NT2/D1 (cell line): ENCODE data around the gene ZDHHC1.

Experiments
- DNase-seq: peaks from one replicate; pipeline ENCODE4 v3.0.0-alpha.2; 2011; ENCODE audit warnings: low read depth, low spot score
- H3K27me3 ChIP-seq: 2 replicates; pipeline ENCODE4 v1.6.0; 2011; ENCODE audit warnings: mild to moderate bottlenecking; ENCODE audit not compliant: insufficient read length, insufficient read depth
- H3K36me3 ChIP-seq: 2 replicates; pipeline ENCODE4 v1.6.1; 2011; ENCODE audit warnings: mild to moderate bottlenecking, low read length, mixed read lengths; ENCODE audit not compliant: insufficient read depth, insufficient read length
- H3K4me1 ChIP-seq: 2 replicates; pipeline ENCODE4 v1.5.1; 2011; ENCODE audit not compliant: insufficient read depth, insufficient read length
- H3K4me3 ChIP-seq: 2 replicates; pipeline ENCODE4 v1.5.1; 2011; ENCODE audit warnings: low read depth; ENCODE audit not compliant: insufficient read length
- H3K9ac ChIP-seq: 2 replicates; pipeline ENCODE4 v1.6.0; 2011; ENCODE audit warnings: low read depth; ENCODE audit not compliant: insufficient read length
- H3K9me3 ChIP-seq: 2 replicates; pipeline ENCODE4 v1.5.1; 2011; ENCODE audit warnings: mild to moderate bottlenecking, low read length; ENCODE audit not compliant: insufficient read depth
- SUZ12 ChIP-seq: IDR thresholded peaks from 2 replicates; pipeline ENCODE4 v1.6.1; 2011; ENCODE audit not compliant: insufficient read length, insufficient read depth; ENCODE audit errors: extremely low read depth
- YY1 ChIP-seq: IDR thresholded peaks from 2 replicates; pipeline ENCODE4 v1.6.1; 2011; ENCODE audit not compliant: insufficient read length, insufficient read depth
- ZNF274 ChIP-seq: IDR thresholded peaks from 2 replicates; pipeline ENCODE4 v1.6.1; 2011; ENCODE audit warnings: mild to moderate bottlenecking, low read depth, low read length

The ZDHHC1 gene

DNA sequence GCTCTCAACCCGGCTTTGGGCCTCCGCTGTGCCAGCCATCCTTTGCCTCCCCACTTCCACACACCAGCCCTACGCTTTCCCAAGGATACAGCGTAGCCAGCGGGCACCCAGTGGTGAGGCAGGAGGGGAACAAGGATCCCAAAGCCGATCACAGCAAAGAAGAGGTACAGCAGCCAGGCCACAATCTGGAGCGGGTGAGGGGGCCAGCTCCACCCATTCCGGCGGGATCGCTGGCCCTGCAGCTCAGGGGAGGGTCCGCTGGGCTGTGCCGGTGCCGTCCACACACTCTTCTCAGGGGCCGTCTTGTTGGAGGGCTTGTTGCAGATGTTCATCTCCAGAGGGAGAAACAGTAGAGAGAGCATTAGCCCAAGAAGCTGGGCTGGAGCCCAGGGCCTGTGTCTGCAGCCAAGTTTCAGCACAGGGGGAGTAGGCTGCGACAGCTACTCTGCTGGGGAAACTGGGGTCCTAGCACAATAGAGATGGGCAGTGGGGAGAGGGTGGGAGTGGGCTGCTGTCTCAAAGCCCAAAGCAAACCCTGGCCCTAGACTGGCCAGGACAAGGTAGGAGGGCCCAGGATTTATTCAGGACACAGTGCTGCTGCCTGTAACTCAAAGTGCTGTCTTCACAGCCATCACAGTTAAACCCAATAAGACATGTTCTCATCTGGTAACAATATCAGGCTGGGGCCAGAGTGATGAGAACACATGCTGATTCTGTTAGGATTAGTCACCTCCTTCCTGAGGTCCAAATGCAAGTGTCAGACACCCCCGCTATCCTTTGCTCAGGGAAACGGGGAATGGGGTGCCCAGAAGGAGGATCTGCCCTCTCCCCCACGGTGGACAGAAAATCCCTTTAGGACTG is 9.9 kb downstream of the ZDHHC1 start:
- no peaks in the 10 kb centered on the region for H3K27me3 ChIP-seq
- H3K4me1 ChIP-seq = peaks cover 37% of the 10 kb centered on the region
- H3K9me3 ChIP-seq = no peaks in the 10 kb centered on the region
- TF ChIP-seq YY1 = no peak
- no peak for TF ChIP-seq SUZ12
- TF ChIP-seq ZNF274 = no peak
- H3K9ac ChIP-seq = no peak overlapping the region
- H3K4me3 ChIP-seq = no peak overlapping the region
- DNase-seq = no peak
- H3K36me3 ChIP-seq = no peaks in the 10 kb centered on the region

DNA sequence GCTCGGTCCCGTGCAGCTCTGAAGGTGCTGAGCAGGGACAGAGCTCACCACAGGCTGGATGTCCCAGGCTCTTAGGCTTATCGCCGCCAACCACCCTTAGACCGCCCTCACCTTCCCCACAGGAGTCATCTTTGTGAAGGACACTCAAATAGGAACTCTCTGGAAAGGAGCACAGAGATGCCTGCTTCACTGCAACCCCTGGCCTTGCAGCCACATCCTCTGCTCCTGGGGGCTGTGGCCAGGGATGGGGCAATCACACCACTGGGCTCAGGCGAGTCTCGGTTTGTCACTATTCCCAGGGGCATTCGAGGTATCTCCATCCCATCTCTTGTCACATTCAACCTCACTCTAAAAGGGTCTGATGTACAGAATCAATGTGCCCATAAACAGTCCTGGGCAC is 10.9 kb downstream of the ZDHHC1 start:
- no peaks in the 10 kb centered on the region for H3K9me3 ChIP-seq
- DNase-seq = no peak
- H3K27me3 ChIP-seq = peaks cover 6% of the 10 kb centered on the region
- no peaks in the 10 kb centered on the region for H3K36me3 ChIP-seq
- no peak overlapping the region for H3K4me3 ChIP-seq
- TF ChIP-seq SUZ12 = no peak
- no peak for TF ChIP-seq ZNF274
- TF ChIP-seq YY1 = no peak
- no peak overlapping the region for H3K9ac ChIP-seq
- H3K4me1 ChIP-seq = peaks cover 43% of the 10 kb centered on the region

DNA sequence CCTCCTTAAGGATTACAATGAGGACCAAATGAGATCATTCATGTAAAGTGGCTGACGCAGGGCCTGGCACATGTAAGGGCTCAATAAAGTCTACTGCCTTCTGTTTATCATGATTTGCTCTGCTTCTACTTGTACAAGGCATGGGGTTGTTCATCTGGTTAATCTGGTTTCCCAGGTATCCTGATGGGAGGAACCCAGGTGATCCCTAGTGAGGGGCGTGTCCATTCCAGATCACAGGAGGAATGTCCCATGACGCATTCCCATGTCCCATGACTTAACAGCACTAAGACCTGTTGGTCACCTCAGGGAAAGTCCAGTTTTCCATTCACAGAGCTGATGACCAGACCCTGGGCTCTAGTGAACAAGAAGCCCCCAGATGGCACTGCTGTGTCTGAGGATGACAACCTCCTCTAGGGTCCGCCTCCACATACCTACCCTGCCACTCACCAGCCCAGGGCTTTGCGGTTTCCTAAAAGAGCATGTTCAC is 11.5 kb downstream of the ZDHHC1 start:
- Histone ChIP-seq H3K27me3 (peaks cover 7% of the 10 kb centered on the region), H3K4me3 (no peak overlapping the region), H3K4me1 (peaks cover 40% of the 10 kb centered on the region), H3K9ac (no peak overlapping the region), H3K9me3 (no peaks in the 10 kb centered on the region), H3K36me3 (no peaks in the 10 kb centered on the region)
- TF ChIP-seq YY1 (no peak), ZNF274 (no peak), SUZ12 (no peak)
- no peak for DNase-seq

DNA sequence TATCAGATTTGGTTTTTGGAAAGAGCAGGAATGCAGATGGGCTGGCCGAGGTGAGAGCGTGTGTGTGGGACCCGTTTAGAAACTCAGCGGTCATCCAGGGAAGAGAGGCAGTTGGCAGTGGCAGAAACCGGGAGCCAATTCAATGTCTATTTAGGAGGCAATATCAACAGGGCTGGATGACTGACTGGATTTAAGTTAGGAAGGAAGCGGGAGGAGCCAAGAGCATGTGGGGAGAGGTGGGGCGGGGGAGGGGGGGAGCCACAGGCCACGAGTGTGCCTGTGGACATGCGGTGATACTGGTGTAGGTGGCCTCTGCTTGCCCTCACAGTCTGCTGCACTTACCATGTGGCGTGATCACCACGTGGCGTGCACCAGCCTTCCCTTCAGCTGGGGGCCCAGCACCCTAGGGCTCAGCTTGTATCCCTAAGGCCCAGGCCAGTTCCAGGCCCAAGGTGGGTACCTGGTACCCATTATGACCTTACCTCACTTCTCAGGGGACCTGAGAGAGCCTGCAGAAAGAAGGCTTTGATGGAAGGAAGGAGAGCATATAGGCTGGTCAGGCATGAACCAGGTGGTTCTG is 12.2 kb downstream of the ZDHHC1 start:
- H3K27me3 ChIP-seq = peaks cover 12% of the 10 kb centered on the region
- no peak overlapping the region for H3K9ac ChIP-seq
- no peak for TF ChIP-seq YY1
- no peak for TF ChIP-seq SUZ12
- TF ChIP-seq ZNF274 = no peak
- H3K4me1 ChIP-seq = peaks cover 47% of the 10 kb centered on the region
- H3K4me3 ChIP-seq = no peak overlapping the region
- no peak for DNase-seq
- no peaks in the 10 kb centered on the region for H3K9me3 ChIP-seq
- H3K36me3 ChIP-seq = no peaks in the 10 kb centered on the region

DNA sequence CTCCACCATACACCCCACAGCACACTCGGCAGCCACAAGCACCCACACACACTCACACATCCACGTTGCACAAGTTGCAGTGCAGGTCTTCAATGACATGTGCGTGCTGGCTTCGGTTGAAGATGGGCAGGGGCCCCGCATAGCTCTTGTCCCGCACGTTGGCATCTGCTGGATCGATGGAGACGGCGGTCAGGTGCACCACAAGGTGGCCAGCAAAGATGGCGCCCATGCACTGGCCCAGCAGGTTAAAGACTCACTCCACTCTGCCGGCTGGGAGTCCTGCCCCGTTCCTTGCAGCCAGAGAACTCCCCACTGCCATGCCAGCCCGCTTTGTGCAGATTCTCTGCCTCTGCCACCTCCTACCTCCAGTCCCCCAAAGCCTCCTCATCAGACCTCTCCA is 15.4 kb downstream of the ZDHHC1 start:
- Histone ChIP-seq H3K36me3 (no peaks in the 10 kb centered on the region), H3K27me3 (peaks cover 21% of the 10 kb centered on the region), H3K9me3 (no peaks in the 10 kb centered on the region), H3K4me3 (no peak overlapping the region), H3K4me1 (peaks cover 46% of the 10 kb centered on the region), H3K9ac (no peak overlapping the region)
- TF ChIP-seq SUZ12 (no peak), YY1 (no peak), ZNF274 (no peak)
- DNase-seq = no peak

DNA sequence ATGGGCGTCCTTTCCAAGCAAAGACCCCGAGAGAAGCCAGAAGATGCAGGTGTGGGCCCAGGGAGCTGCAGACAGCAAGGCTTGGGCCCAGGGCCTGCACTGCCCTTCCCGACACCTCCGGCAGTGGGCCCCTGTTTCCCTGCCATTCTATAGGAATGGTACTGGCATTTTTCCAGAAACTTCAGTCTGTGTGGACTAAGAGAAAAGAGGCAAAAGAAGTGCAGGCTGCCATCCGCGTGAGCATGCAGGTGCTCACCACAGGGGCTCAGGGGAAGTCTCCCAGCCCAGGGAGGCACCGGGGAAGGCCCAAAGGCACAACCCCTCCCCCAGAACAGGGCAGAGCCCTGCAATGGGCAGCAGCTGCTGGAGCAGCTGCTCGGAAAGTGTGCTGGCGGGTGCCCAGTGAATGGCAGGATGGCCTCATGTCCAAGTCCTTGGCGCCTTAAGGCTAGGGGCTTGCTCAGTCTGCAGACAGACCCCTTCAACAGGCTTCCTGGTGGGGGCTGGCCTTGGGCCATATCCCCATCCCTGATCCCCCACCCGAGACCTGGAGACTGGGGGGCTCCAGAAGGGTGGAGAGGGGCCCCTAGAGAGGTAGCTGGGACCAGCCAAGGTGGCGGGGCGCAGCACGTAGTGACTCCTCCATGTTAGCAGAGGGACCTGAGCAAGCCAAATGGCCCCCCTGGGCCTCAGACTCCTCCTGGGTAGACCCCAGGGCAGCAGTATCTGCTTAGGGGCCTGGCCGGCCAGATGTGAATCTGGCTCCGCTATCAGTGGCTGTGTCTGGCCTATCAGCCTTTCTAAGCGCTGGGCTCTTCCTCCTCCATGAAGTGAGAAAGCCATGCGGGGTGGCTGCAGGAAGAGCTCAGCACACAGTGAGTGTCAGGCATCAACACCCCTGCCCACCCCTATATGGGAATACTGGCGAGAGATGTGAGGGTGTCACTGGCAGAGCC is 16.2 kb downstream of the ZDHHC1 start:
- Histone ChIP-seq H3K4me1 (peaks cover 51% of the 10 kb centered on the region), H3K9me3 (no peaks in the 10 kb centered on the region), H3K9ac (no peak overlapping the region), H3K36me3 (no peaks in the 10 kb centered on the region), H3K27me3 (peaks cover 29% of the 10 kb centered on the region), H3K4me3 (no peak overlapping the region)
- DNase-seq = no peak
- no peak for TF ChIP-seq SUZ12
- TF ChIP-seq YY1 = no peak
- TF ChIP-seq ZNF274 = no peak

DNA sequence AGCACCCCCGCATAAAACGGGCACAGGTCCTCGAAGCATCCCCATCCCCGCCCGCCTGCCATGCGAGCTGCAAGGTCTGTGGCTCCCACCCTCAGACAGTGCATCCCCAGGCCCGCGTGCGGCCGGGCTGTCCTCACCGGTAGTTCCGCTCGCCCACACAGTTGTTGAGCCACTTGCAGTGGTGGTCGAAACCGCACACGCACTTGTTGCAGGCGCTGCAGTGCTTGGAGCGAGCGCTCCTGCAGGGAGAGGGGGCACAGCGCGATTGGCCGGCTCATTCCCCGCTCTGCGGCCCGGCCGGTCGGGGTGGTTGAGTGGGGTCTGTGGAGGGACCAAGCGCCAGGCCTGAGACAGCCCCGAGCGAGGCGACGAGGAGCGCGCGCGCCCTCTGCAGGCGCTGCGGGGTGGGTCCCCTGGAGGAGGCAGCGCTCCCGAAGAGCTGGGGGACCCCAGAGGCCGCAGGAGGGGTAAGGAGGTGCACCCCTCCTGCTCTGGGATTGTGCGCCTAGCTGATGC is 17.0 kb downstream of the ZDHHC1 start:
- TF ChIP-seq SUZ12 (no peak), ZNF274 (no peak), YY1 (no peak)
- Histone ChIP-seq H3K9ac (peak overlapping the region; percentile 65), H3K4me3 (no peak overlapping the region), H3K4me1 (peaks cover 48% of the 10 kb centered on the region), H3K36me3 (no peaks in the 10 kb centered on the region), H3K27me3 (peaks cover 37% of the 10 kb centered on the region), H3K9me3 (no peaks in the 10 kb centered on the region)
- no peak for DNase-seq
